HuH-7 (cell line): ENCODE results near the gene LY6G6C.
A peak's percentile ranks its signal among the peaks of the same experiment; 100 is the strongest.

ENCODE experiments used
- DNase-seq: peaks from one replicate; pipeline ENCODE4 v3.0.0; 2011; ENCODE audit warnings: low spot score

Gene LY6G6C, protein sequence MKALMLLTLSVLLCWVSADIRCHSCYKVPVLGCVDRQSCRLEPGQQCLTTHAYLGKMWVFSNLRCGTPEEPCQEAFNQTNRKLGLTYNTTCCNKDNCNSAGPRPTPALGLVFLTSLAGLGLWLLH

DNA sequence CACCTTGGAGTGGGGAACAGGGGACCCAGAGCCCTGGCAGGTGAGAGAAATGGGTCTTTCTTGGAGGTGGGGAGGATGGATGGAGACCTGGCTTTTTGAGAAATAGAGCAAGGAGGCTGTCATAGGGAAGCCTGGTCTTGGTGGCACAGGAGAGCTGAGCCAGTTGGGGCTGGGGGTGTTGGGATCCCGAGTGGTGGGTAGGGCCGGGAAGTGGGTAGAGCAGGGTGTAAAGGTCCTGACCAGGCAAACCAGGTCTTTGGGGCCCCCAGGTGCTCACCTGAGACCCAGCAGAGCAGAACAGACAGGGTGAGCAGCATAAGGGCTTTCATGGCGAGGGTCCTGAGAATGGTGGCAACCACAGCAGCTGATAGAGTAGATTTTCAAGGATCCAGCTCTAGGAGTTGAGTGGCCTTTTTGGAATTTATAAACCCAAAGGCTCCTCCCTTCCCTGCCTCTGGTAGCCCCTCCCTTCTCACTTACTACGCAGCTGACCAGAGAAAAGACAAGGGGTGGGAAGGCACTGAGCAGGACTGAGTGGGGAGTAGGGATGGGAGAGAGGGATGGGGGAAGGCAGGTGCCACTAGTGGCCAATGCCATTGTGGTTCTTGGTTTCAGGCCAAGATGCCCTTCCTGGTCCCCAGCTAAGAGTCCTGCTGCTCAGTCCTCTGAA, at the start of gene LY6G6C:
Gene LY6G6C, minus strand, starts transcription at position 396 of the 670 bp plus-strand sequence. Its CDS starts 67 bp downstream, at position 329.
- no peak for DNase-seq

- no peak for DNase-seq
These were observed 49.3 kb upstream of the LY6G6C start for GRCh38 chr6:31770860-31771259.

DNA sequence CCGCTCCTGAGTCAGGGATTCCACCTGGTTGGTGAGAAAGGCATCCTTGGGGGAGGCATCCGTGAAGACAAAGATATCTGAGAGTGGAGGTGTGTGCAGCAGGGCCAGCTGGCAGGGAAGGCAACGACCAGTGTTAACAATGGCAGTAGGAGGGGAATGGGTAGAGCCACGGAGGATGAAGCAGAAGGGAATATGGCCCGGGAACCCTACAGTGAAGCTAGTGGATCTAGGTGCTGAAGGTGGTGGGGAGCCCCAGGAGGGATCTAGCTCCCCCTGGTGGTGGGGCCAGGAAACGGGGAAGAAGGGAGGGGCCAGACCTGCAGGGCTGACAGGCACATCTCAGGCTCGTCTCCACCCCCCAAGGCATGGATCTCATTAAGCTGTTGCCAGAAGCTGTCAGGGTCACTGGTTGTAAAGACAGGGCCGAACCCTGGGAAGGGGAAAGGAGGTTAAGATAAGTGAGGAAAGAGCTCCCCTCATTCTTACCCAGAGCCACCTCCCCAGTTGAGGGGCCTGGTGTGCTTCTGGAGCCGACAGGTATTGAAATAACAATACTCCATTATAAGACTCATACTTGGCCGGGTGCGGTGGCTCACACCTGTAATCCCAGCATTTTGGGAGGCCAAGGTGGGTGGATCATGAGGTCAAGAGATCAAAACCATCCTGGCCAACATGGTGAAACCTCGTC, 48.3 kb upstream of the LY6G6C start:
- DNase-seq: peak; percentile 96

- DNase-seq: no peak
These were observed 47.1 kb upstream of the LY6G6C start for GRCh38 chr6:31768363-31769257.

GRCh38 chr6:31767096-31767645, 45.6 kb upstream of the LY6G6C start:
- no peak for DNase-seq

DNA sequence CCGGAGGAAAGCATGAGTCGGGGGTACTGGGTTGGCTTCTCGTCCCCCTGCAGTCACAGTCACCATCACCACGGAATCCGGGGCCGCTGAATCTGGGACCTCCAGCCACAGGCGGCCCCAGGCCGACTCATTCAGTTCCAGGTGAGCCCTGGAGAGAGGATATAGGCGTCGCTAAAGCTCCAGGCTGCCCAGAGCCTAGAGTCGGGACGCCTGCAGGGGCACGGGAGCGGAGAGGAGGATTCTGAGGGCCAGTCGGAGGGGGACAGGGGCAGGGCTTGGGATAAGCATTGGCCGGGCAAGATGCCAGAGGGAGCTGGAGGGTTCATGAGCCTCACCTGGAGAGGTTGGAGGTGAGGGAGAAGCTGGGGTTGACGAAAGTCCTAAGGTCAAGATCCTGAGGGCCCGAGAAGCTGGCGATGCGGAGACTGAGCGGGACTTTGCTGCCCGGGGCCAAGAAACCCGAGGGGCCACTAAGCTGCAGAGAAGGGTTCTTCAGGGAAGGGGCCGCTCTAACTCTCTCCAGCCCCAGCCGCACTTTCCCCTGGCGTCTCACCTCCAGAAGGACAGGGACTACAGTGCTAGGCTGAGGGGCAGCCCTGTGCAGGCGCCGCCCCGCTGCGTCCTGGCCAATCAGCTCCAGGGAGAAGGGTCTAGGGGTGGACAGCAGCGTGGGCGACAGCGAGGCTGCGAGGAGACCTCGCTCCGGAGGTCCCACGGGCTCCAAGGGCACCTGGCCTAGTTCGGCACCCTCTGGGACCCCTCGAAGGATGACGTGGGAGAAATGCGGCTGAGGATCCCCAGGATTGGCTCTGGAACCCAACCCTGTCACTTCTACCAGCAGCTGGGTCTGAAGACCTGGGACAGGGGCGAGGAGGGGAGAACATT, 44.6 kb upstream of the LY6G6C start:
- no peak for DNase-seq

GRCh38 chr6:31765559-31765909, 44.0 kb upstream of the LY6G6C start:
- no peak for DNase-seq

- DNase-seq: no peak
These were observed 42.7 kb upstream of the LY6G6C start for GRCh38 chr6:31764198-31764597.

DNA sequence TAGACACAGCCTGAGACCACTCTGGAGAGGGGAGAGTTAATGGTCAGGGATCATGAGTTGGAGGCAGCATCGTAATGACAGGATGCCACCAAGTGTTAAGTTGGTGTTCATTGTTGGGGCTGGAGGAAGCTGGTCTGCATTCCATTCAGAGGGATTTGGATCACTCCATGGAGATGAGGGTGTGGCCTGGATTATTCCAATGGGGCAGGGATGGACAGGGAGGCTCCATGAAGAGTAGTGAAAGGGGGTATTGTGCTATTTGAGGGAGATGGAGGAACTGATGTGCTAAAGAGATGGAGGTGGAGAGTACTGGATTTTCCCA, 42.0 kb upstream of the LY6G6C start:
- DNase-seq: no peak

DNA sequence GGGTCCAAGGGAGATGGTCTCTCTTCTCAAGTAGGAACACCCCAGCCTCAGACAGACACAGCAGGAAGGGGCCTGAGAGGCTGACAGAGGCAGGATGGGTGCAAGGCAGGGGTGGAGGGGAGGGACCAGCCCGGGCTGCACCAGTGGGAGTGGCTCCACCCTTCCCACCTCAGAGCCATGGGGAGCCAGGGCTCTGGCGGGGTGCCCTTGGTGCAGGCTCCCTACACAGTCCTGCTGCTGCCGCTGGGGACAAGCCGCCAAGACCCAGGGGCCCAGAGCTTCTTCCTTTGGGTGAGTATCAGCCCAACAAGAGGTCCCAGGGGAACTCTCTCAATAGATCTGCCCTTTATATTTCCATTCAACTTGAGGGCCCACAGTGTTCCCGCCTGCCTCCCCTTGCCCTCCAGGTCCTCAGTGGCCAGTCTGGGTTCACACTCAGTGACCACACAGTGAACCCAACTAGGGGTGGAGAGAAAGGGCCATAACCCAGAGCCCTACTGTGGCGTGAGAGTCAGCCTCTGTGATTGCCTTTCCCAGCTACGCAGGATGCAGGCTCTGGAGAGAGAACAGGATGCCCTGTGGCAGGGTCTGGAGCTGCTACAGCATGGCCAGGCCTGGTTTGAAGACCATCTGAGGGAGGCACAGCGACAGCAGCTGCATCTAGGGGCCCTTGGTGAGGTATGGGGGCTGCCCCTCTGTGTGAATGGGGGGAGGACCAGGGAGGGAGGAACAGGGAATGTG, 41.5 kb upstream of the LY6G6C start:
- DNase-seq: no peak

GRCh38 chr6:31762356-31762755, 40.8 kb upstream of the LY6G6C start, which contains the start of gene SAPCD1:
TSS of gene SAPCD1 (plus strand) at chr6:31762656. CDS start at chr6:31763055, 399 bp downstream.
- DNase-seq: no peak

DNA sequence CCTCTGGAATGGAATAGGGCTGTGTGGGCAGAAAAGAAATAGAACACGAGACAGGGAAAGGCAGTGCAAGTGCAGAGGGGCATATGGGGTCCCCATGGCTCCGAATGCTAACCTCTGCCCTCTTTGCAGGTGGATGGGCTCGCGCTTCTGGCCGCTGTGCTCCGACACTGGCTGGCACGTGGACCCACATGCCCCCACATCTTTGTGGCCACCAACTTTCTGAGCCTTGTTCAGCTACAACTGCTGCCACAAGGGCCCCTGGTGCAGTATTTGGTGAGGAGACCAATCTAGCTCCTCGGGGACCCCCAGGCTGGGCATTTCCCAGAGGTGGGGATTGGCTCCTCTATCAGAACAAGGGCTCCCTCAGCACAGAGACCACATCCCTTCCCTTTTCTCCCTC, 39.8 kb upstream of the LY6G6C start:
- no peak for DNase-seq

GRCh38 chr6:31760790-31761189, 39.2 kb upstream of the LY6G6C start:
- no peak for DNase-seq

- DNase-seq: no peak
These were observed 36.7 kb upstream of the LY6G6C start for GRCh38 chr6:31758281-31758680.

DNA sequence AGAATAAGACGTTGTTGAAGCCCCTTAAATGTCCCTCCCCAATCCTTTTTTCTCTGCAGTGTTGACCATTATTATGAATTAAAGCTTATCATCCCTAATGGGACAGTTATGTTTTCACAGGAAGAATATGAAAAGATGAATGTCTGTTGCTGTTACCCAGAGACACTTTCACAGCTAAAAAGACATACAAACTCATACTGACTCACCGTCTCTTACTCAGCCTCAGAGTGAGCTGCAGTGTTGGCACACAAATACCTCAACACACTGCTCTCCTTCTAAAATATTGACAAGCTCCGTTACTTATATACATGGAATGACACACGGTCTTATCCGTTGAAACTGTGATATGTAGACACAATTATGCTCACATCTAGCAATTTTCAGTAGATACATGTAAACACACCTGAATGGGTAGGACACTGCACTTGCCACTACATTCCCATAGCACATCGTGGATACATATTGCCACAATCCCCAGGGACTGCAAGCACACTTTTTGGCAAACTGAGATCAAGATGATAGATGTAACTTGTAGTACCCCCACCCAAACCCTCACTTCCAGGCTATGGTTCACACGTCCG, 31.3 kb upstream of the LY6G6C start:
- DNase-seq: no peak

DNA sequence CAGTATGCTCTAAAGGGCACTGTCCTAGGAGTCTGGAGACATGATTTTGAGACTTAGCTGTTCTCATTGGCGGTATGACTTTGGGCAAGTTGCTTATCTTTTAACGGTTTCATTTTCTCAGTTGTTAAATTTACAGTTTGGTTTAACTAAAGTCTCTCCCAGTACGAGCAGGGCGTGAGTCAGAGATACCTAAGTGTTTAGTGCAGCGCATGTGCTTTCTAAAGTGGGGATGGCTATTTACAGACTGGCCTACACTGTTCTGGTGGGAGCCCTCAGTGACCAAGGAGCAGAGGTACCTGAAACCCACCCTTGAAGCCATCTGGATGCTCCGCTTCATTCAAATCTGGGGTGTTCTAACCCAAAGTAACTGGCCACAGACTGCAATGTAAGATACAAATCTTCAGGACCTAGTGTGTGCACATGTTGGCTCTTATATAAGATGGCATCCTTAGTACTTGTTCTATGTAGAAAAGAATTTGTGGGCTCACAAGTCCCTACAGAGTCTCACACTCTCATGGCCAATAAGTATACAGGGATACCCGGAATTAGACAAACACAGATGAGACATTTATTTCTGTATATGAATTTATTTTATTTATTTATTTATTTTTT, 29.0 kb upstream of the LY6G6C start:
- DNase-seq: no peak

DNA sequence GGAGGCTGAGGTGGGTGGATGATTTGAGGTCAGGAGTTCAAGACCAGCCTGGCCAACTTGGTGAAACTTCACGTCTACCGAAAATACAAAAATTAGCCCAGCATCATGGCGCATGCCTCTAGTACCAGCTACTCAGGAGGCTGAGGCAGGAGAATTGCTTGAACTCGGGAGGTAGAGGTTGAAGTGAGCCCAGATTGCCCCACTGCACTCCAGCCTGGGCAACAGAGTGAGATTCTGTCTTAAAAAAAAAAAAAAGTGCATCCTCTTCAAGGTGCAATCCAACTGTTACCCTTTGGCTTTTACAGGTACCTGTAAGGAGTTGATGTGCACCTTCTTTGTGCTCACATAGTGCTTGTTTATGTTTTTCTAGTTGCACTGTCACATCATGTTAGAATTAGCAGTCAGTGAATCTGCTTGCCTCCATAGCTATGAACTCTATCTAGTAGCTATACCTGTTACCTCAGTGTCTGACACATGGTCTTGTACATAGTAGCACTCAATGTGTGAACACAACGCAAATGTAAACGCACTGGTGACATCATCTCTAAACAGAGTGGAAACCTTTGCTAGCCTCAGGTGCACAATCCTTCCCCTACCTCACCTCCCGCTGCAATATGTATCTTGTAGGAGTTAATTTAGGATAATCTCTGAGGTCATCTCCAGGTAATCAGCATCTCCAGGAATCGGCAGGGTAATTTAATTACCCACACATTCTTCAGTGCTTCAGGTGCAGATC, 27.9 kb upstream of the LY6G6C start:
- no peak for DNase-seq

- no peak for DNase-seq
These were observed 22.9 kb upstream of the LY6G6C start for GRCh38 chr6:31744422-31744821.

DNA sequence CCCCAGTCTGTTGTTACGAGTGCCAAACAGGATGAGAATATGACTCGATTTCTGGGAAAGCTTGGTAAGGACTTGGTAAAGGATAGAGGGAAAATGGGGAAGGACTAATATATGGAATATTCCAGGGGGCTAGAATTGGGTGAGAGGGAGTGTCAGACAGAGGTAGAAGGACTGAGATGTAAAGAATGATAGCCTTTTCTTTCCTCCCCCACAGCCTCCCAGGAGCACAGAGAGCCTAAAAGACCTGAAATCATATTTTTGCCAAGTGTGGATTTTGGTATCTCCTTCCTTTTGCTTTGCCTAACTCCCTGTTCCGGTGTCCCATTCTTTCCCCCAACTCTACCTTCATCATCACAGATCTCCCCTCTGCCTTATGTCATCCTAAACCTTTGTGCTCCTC, 21.3 kb upstream of the LY6G6C start:
- DNase-seq: no peak
